ENCODE results near the gene R3HDML.

R3HDML gene

DNA sequence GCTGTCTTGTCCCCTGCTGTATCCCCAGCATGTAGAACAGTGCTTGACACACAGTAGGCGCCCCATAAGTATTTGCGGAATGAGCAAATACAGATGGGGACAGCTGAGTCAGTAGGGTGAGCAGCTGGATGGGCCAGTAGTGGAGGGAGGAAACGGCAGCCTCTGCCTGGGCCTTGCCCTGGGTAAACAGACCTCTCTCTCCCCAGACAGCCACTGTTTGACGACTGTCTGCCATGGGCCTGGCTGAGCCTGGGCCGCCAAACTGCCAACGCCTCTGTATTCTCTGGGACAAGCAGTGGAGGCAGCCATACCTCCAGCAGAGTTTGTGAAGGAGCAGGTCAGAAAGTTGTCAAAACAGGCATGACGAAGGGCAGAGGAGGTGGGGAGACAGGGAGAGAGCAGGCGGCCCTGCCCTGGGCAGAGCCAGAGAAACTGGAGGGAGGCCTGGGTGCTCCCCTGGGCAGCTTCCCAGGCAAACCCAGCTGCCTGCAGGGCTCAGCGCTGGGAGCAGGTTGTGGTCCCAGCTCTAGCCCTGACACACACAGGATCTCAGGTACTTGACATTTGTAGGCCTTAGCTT is 33.9 kb downstream of the R3HDML start:
- H3K9me3 Mint-ChIP-seq = no peaks in the 10 kb centered on the region
- DNase-seq = no peak
- TF ChIP-seq, protein P1, sequence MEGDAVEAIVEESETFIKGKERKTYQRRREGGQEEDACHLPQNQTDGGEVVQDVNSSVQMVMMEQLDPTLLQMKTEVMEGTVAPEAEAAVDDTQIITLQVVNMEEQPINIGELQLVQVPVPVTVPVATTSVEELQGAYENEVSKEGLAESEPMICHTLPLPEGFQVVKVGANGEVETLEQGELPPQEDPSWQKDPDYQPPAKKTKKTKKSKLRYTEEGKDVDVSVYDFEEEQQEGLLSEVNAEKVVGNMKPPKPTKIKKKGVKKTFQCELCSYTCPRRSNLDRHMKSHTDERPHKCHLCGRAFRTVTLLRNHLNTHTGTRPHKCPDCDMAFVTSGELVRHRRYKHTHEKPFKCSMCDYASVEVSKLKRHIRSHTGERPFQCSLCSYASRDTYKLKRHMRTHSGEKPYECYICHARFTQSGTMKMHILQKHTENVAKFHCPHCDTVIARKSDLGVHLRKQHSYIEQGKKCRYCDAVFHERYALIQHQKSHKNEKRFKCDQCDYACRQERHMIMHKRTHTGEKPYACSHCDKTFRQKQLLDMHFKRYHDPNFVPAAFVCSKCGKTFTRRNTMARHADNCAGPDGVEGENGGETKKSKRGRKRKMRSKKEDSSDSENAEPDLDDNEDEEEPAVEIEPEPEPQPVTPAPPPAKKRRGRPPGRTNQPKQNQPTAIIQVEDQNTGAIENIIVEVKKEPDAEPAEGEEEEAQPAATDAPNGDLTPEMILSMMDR (IDR thresholded peaks at IDR 0.05) = no peak
- no peak overlapping the region for H3K4me3 Mint-ChIP-seq
- H3K27ac Mint-ChIP-seq = peak overlapping the region; percentile 81
- H3K27me3 Mint-ChIP-seq (ENCODE audit: low read depth, poor library complexity) = peaks cover 4% of the 10 kb centered on the region
- peaks cover 10% of the 10 kb centered on the region for H3K4me1 Mint-ChIP-seq
- no peaks in the 10 kb centered on the region for H3K36me3 Mint-ChIP-seq (ENCODE audit: low read depth)

DNA sequence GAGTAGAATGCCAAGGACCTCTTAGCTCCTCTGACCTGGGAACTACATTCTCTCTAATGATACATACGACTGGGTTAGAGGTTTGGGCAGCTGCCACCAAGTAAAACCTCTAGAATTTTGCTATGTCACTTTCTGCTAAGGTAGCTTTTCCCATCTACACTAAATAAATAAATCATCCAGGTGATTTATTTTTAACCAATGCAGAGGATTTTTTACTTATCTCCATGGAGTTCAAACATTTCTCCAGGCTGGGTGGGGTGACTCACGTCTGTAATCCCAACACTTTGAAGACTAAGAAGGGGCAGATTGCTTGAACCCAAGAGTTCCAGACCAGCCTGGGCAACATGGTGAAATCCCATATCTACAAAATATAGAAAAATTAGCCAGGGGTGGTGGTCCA is 45.8 kb downstream of the R3HDML start:
- peaks cover 6% of the 10 kb centered on the region for H3K4me1 Mint-ChIP-seq
- peaks cover 16% of the 10 kb centered on the region for H3K27me3 Mint-ChIP-seq (ENCODE audit: low read depth, poor library complexity)

DNA sequence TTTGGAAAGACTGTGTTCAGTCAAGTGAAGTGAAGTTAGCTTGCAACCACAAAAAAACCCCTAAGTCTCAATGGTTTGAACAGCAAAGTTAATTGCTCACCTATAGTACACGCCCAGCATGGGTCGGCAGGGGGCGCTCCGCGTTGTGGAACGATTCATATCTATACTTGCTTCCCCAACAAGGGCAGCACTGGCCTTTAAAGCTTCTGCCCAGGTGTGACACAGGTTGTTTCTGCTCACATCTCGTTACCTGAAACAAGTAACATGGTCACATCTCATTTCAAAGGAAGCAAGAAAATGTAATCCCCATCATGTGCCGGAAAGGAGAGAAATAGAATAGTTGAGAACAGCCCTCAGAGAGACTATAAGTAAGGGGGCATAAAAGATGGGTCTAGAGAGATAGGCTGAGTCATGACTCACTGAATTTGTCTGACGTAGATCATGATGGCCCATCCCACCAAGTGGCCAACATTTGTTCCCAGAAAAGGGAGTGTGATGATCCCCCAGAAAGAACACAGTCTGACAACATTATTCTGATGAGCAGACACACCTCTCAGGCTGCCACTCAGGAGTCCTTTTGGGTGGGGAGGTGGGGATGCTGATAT is 47.7 kb downstream of the R3HDML start:
- TF ChIP-seq, protein P1 (IDR thresholded peaks at IDR 0.05) = peak; percentile 87
- Mint-ChIP-seq H3K9me3 (no peaks in the 10 kb centered on the region), H3K36me3 (ENCODE audit: low read depth) (no peaks in the 10 kb centered on the region), H3K4me3 (no peak overlapping the region), H3K27ac (no peak overlapping the region), H3K4me1 (peaks cover 13% of the 10 kb centered on the region), H3K27me3 (ENCODE audit: low read depth, poor library complexity) (peaks cover 10% of the 10 kb centered on the region)
- peak; percentile 92 for DNase-seq

More for the DNA sequence above, 45.8 kb downstream of the R3HDML start:
- H3K36me3 Mint-ChIP-seq (ENCODE audit: low read depth) = no peaks in the 10 kb centered on the region
- no peak overlapping the region for H3K4me3 Mint-ChIP-seq
- H3K9me3 Mint-ChIP-seq = no peaks in the 10 kb centered on the region
- H3K27ac Mint-ChIP-seq = no peak overlapping the region
- no peak for DNase-seq
- TF ChIP-seq, protein P1 (IDR thresholded peaks at IDR 0.05) = no peak

DNA sequence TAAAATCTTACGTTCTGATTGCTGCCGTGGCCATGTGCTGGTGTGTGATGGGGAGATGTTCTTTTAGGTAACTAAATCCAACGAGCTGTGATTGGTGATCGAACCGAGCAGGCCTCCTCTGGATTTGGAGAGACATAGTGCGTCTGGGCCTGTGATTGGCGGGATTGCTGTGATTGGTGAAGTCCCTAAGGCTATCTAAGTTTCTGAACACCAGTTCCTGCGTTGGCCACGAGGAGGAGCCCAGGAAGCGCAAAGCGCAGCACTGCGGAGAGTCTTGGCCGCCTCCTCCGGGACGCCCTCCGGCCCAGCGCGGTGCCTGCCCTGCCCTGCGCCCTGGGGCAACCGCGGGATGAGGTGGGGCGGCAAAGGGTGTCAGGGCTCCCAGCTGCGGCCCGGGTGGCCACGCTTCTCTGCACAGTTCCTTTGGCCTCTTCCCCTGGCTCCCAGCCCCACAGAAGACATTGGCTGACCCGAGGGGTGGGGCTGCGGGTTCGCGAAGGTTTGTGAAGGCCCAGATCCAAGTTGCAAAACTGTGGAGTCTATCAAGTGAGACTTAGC is 51.7 kb downstream of the R3HDML start:
- TF ChIP-seq, protein P1 (IDR thresholded peaks at IDR 0.05) = peak; percentile 76
- DNase-seq = peak; percentile 82

DNA sequence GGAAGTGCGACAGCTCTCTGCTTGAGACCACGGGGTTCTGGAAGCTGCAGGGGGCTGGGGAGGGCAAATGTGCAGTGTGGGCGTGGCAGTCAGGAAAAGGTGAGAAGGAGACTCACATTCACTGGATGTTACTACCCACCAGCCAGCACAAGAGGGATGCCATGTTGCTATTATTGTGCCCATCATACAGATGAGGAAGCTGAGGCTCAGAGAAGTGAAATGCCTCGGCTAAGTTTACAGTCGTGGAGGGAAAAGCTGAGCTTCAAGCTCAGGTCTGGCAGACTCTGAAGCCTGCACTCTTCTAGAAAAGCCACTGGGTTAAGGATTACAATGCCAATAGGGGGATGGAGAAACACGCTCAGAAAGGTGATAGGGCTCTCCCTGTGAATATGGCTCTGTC is 53.0 kb downstream of the R3HDML start:
- Mint-ChIP-seq H3K27me3 (ENCODE audit: low read depth, poor library complexity) (peaks cover 16% of the 10 kb centered on the region), H3K27ac (no peak overlapping the region), H3K9me3 (no peaks in the 10 kb centered on the region), H3K4me3 (no peak overlapping the region), H3K36me3 (ENCODE audit: low read depth) (no peaks in the 10 kb centered on the region), H3K4me1 (peaks cover 13% of the 10 kb centered on the region)
- no peak for DNase-seq
- TF ChIP-seq, protein P1 (IDR thresholded peaks at IDR 0.05) = no peak

More for the DNA sequence above, 51.7 kb downstream of the R3HDML start:
- peaks cover 13% of the 10 kb centered on the region for H3K4me1 Mint-ChIP-seq
- H3K36me3 Mint-ChIP-seq (ENCODE audit: low read depth) = no peaks in the 10 kb centered on the region
- peak overlapping the region; percentile 17 for H3K4me3 Mint-ChIP-seq
- no peak overlapping the region for H3K27ac Mint-ChIP-seq
- H3K27me3 Mint-ChIP-seq (ENCODE audit: low read depth, poor library complexity) = peaks cover 12% of the 10 kb centered on the region
- no peaks in the 10 kb centered on the region for H3K9me3 Mint-ChIP-seq

Measured in nephron progenitor cell (in vitro differentiated cells).